Neural progenitor cell (in vitro differentiated cells): ENCODE results near the gene CDH13.

Source experiments
- CTCF ChIP-seq: fragments of 200-600 bp; sonication (generic); IDR thresholded peaks from 2 replicates; pipeline ENCODE4 v1.5.1; 2017; ENCODE audit warnings: antibody characterized with exemption, mild to moderate bottlenecking
- EZH2 ChIP-seq: fragments of 200-600 bp; sonication (generic); IDR thresholded peaks from 2 replicates; pipeline ENCODE4 v1.6.1; 2017; ENCODE audit warnings: antibody characterized with exemption, mild to moderate bottlenecking, moderate library complexity
- EZH2phosphoT487 ChIP-seq: fragments of 200-600 bp; sonication (generic); IDR thresholded peaks from 2 replicates; pipeline ENCODE4 v1.6.1; 2017; ENCODE audit warnings: antibody characterized with exemption

GRCh38 chr16:83029467-83029866, 402.7 kb downstream of the CDH13 start:
- TF ChIP-seq CTCF (no peak), EZH2 (no peak), EZH2phosphoT487 (no peak)
